ENCODE measurements around the gene GABRP.

GABRP gene

GRCh38 chr5:170821257-170821800, 37.8 kb downstream of the GABRP start:
- ChIA-PET CTCF (interaction anchor here (0.7 kb wide), 1 partner anchor 183 kb away, joined by 5 read pairs; no protein-coding TSS in a partner anchor), POLR2A (no interaction called here)
- TF ChIP-seq ZSCAN16 (tag by site-specific recombination; IDR thresholded peaks at IDR 0.05) (0 out of 2 replicates have a peak, but pooled peaks have one; percentile 49), ZSCAN5A (tag by site-specific recombination; IDR thresholded peaks at IDR 0.05) (no peak), FEZF1 (tag by site-specific recombination; IDR thresholded peaks at IDR 0.05) (peak; percentile 24; the same call in 1 of the 2 replicates), REPIN1 (tag by site-specific recombination; IDR thresholded peaks at IDR 0.05; ENCODE audit: low read depth) (no peak), ZNF549 (tag by site-specific recombination; IDR thresholded peaks at IDR 0.05) (peak; percentile 46; the same call in 1 of the 2 replicates)
- no peak overlapping the region for H3K4me3 ChIP-seq (ENCODE audit: low read depth, low read length)
- no peaks in the 10 kb centered on the region for H3K9me3 ChIP-seq (ENCODE audit: control insufficient read depth, insufficient read depth, low read depth, low read length)
- no peaks in the 10 kb centered on the region for H3K4me1 ChIP-seq (ENCODE audit: control insufficient read depth, insufficient read depth, low read length)
- H3K36me3 ChIP-seq (ENCODE audit: control insufficient read depth in 2 of 2, insufficient read depth in 1 of 2, low read length in 2 of 2), result no peaks in the 10 kb centered on the region
- no peak overlapping the region for H3K27ac ChIP-seq (ENCODE audit: extremely low read depth, low read depth, low read length)

- H3K9me3 ChIP-seq (ENCODE audit: control insufficient read depth, insufficient read depth, low read depth, low read length), result no peaks in the 10 kb centered on the region
- no peaks in the 10 kb centered on the region for H3K4me1 ChIP-seq (ENCODE audit: control insufficient read depth, insufficient read depth, low read length)
- CTCF ChIA-PET, result interaction anchor here (1.1 kb wide), 1 partner anchor 17 kb away, joined by 5 read pairs; no protein-coding TSS in a partner anchor
- POLR2A ChIA-PET, result no interaction called here
- H3K36me3 ChIP-seq (ENCODE audit: control insufficient read depth in 2 of 2, insufficient read depth in 1 of 2, low read length in 2 of 2), result no peaks in the 10 kb centered on the region
- H3K27ac ChIP-seq (ENCODE audit: extremely low read depth, low read depth, low read length), result no peak overlapping the region
- H3K4me3 ChIP-seq (ENCODE audit: low read depth, low read length), result no peak overlapping the region
- TF ChIP-seq ZNF548 (tag by site-specific recombination; IDR thresholded peaks at IDR 0.05), result no peak
- TF ChIP-seq, protein P1, sequence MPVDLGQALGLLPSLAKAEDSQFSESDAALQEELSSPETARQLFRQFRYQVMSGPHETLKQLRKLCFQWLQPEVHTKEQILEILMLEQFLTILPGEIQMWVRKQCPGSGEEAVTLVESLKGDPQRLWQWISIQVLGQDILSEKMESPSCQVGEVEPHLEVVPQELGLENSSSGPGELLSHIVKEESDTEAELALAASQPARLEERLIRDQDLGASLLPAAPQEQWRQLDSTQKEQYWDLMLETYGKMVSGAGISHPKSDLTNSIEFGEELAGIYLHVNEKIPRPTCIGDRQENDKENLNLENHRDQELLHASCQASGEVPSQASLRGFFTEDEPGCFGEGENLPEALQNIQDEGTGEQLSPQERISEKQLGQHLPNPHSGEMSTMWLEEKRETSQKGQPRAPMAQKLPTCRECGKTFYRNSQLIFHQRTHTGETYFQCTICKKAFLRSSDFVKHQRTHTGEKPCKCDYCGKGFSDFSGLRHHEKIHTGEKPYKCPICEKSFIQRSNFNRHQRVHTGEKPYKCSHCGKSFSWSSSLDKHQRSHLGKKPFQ (tag by site-specific recombination; IDR thresholded peaks at IDR 0.05), result no peak
- TF ChIP-seq ZNF624 (tag by site-specific recombination; IDR thresholded peaks at IDR 0.05), result no peak
- TF ChIP-seq ZNF549 (tag by site-specific recombination; IDR thresholded peaks at IDR 0.05), result no peak
- TF ChIP-seq TSHZ1 (tag by site-specific recombination; IDR thresholded peaks at IDR 0.05; ENCODE audit: borderline replicate concordance), result no peak
- TF ChIP-seq SETDB1 (IDR thresholded peaks at IDR 0.05; ENCODE audit: insufficient read length, low read length), result peak; percentile 81
- TF ChIP-seq ZNF239 (tag by site-specific recombination; IDR thresholded peaks at IDR 0.05), result no peak
- TF ChIP-seq ZNF510 (tag by site-specific recombination; IDR thresholded peaks at IDR 0.05; ENCODE audit: insufficient replicate concordance), result peak; percentile 18
- TF ChIP-seq ZNF155 (tag by site-specific recombination; IDR thresholded peaks at IDR 0.05), result no peak
- no peak for TF ChIP-seq SCRT1 (tag by site-specific recombination; IDR thresholded peaks at IDR 0.05; ENCODE audit: borderline replicate concordance)
- TF ChIP-seq, protein P2, sequence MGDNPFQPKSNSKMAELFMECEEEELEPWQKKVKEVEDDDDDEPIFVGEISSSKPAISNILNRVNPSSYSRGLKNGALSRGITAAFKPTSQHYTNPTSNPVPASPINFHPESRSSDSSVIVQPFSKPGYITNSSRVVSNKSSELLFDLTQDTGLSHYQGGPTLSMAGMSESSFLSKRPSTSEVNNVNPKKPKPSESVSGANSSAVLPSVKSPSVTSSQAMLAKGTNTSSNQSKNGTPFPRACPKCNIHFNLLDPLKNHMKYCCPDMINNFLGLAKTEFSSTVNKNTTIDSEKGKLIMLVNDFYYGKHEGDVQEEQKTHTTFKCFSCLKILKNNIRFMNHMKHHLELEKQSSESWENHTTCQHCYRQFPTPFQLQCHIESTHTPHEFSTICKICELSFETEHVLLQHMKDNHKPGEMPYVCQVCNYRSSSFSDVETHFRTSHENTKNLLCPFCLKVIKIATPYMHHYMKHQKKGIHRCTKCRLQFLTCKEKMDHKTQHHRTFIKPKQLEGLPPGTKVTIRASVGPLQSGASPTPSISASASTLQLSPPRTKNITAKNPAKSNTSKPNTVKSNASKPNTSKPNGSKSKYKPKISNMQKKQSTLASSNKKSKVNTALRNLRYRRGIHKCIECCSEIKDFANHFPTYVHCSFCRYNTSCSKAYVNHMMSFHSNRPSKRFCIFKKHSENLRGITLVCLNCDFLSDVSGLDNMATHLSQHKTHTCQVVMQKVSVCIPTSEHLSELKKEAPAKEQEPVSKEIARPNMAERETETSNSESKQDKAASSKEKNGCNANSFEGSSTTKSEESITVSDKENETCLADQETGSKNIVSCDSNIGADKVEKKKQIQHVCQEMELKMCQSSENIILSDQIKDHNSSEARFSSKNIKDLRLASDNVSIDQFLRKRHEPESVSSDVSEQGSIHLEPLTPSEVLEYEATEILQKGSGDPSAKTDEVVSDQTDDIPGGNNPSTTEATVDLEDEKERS (tag by site-specific recombination; IDR thresholded peaks at IDR 0.05), result 0 out of 2 replicates have a peak, but pooled peaks have one; percentile 62
- no peak for TF ChIP-seq ZNF175 (tag by site-specific recombination; IDR thresholded peaks at IDR 0.05)
- no peak for TF ChIP-seq ZBTB11 (tag by site-specific recombination; conservative IDR thresholded peaks at IDR 0.05; ENCODE audit: low read depth)
- TF ChIP-seq ZNF658 (tag by site-specific recombination; IDR thresholded peaks at IDR 0.05), result no peak
- TF ChIP-seq ZNF664 (tag by site-specific recombination; IDR thresholded peaks at IDR 0.05), result no peak
- no peak for TF ChIP-seq ZNF623 (tag by site-specific recombination; IDR thresholded peaks at IDR 0.05)
- no peak for TF ChIP-seq ZNF792 (tag by site-specific recombination; IDR thresholded peaks at IDR 0.05)
- no peak for TF ChIP-seq ZNF24 (tag by site-specific recombination; IDR thresholded peaks at IDR 0.05)
Measured at GRCh38 chr5:170826117-170826516, 42.6 kb downstream of the GABRP start.

Measured in HEK293 (cell line).